ENCODE data around the gene B3GNT9.

GRCh38 chr16:67101311-67102082 is 49.3 kb downstream of the B3GNT9 start:
- no peak for TF ChIP-seq CTCF (IDR thresholded peaks at IDR 0.05)
- no peak for TF ChIP-seq ZFX (IDR thresholded peaks at IDR 0.05; ENCODE audit: borderline replicate concordance)

All from 22Rv1 (cell line).